ENCODE measurements around the gene HDAC6. TPM values are rescaled to one million over a fixed set of nuclear protein-coding genes. Genes with fewer than 3 reads are reported as not detected.

Gene HDAC6
- total and polyA plus RNA-seq, 10 of the 15 experiments (the other 5 are each of a cell fraction or from before 2014, with no cell fraction given) = 8.3 to 47.0 (median 34.1) TPM

GRCh38 chrX:48801280-48802088 lies at the start of gene HDAC6 (continued):
- no peak for TF ChIP-seq CEBPZ (IDR thresholded peaks at IDR 0.05; ENCODE audit: low read depth, low read length)
- peak; percentile 79 for TF ChIP-seq TCF12 (IDR thresholded peaks at IDR 0.05; ENCODE audit: low read depth, low read length)
- TF ChIP-seq ZSCAN29 (IDR thresholded peaks at IDR 0.05) = no peak
- TF ChIP-seq MAX (IDR thresholded peaks at IDR 0.05; ENCODE audit: low read depth, low read length) = no peak

- Histone ChIP-seq H3K27me3 (replicated peaks in 1 of 2; ENCODE audit: control insufficient read depth in 2 of 2, insufficient read depth in 2 of 2, low read length in 1 of 2) (no peaks in the 10 kb centered on the region), H3K27ac (ENCODE audit: control insufficient read depth, insufficient read depth) (no peak overlapping the region), H4K20me1 (ENCODE audit: control insufficient read depth, insufficient read depth) (no peaks in the 10 kb centered on the region), H3K9me3 (replicated peaks; ENCODE audit: control insufficient read depth, insufficient read depth, low read length) (no peaks in the 10 kb centered on the region; the same call in 2 of the 3 replicates), H2AFZ (ENCODE audit: control insufficient read depth, low read depth, low read length) (no peak overlapping the region), H3K4me3 (no peak overlapping the region), H3K9ac (ENCODE audit: control insufficient read depth, insufficient read depth, low read length) (no peak overlapping the region), H3K79me2 (ENCODE audit: control insufficient read depth, insufficient read depth, low read length) (no peaks in the 10 kb centered on the region), H3K4me2 (ENCODE audit: control insufficient read depth, insufficient read depth) (no peak overlapping the region), H3K4me1 (ENCODE audit: control insufficient read depth, insufficient read depth, low read length) (no peaks in the 10 kb centered on the region), H3K36me3 (ENCODE audit: control insufficient read depth in 2 of 2, insufficient read depth in 2 of 2, low read length in 1 of 2) (no peaks in the 10 kb centered on the region)
- ATAC-seq (no peak), FAIRE-seq (no peak), DNase-seq (ENCODE audit: low read depth, low spot score) (no peak)
- ChIA-PET SMC1A (ENCODE audit: uncharacterized antibody, unreplicated experiment) (no interaction called here), CTCF (no interaction called here), POLR2A (no interaction called here), RAD21 (ENCODE audit: unreplicated experiment) (no interaction called here)
- intact Hi-C loops (cut with micrococcal nuclease; ENCODE audit: unreplicated experiment) = no loop called here
- no TSS peak for BruUV-seq (replicated peaks)
- in situ Hi-C loops (cut with MboI) = no loop called here
- WGBS (ENCODE audit: insufficient coverage, insufficient replicate concordance, low lambda C conversion rate, missing lambda C conversion rate) = 28% methylated on average over 7 of the region's 7 CpGs
- TF ChIP-seq MYB (IDR thresholded peaks at IDR 0.05; ENCODE audit: borderline replicate concordance, low read depth, low read length) = no peak
- no peak for TF ChIP-seq MEF2A (IDR thresholded peaks at IDR 0.05; ENCODE audit: insufficient read depth, low read depth, low read length)
- TF ChIP-seq SUPT20H (IDR thresholded peaks at IDR 0.05; ENCODE audit: borderline replicate concordance, control insufficient read depth, low read depth, low read length) = no peak
- TF ChIP-seq BACH1 (IDR thresholded peaks at IDR 0.05; ENCODE audit: borderline replicate concordance) = no peak
- TF ChIP-seq PRDM15 (CRISPR knock-in tag; IDR thresholded peaks at IDR 0.05) = no peak
- TF ChIP-seq MLLT1 (IDR thresholded peaks at IDR 0.05) = no peak
- TF ChIP-seq MTA3 (IDR thresholded peaks at IDR 0.05; ENCODE audit: borderline replicate concordance, low read length) = no peak
- TF ChIP-seq GABPA (IDR thresholded peaks at IDR 0.05; ENCODE audit: low read depth) = no peak
- TF ChIP-seq CHD4 (IDR thresholded peaks at IDR 0.05) = no peak
- TF ChIP-seq KAT2A (conservative IDR thresholded peaks at IDR 0.05; ENCODE audit: control insufficient read depth, low read depth, low read length) = no peak
Observed at GRCh38 chrX:48752498-48752897, 49.4 kb upstream of the HDAC6 start.
